ENCODE measurements around the gene KRTAP5-9. TPM values are rescaled to one million over a fixed set of nuclear protein-coding genes. Genes with fewer than 3 reads are reported as not detected.
"Not testable (repeated sequence)": the region's sequence is repeated elsewhere in the genome, so short reads cannot be mapped to it uniquely, and the experiment has no call there.

The KRTAP5-9 gene
- total and polyA plus RNA-seq, 2 of the 8 experiments (the other 6 are each of a cell fraction or from before 2014, with no cell fraction given): 0.11 TPM; not detected in 1

GRCh38 chr11:71585673-71586072, 37.5 kb downstream of the KRTAP5-9 start:
- H2AFZ ChIP-seq (ENCODE audit: low read length); H3K18ac ChIP-seq (ENCODE audit: extremely low read depth, low read length); H3K9me3 ChIP-seq (ENCODE audit: insufficient read depth in 2 of 2, low read depth in 1 of 2, low read length in 1 of 2); H2BK20ac ChIP-seq (ENCODE audit: low read length); H4K5ac ChIP-seq (ENCODE audit: insufficient read length, low read depth, low read length); H3K23ac ChIP-seq (ENCODE audit: insufficient read length); H3K27me3 ChIP-seq (replicated peaks in 1 of 4; ENCODE audit: control insufficient read depth in 3 of 4, extremely low read depth in 1 of 4, insufficient read depth in 3 of 4, low read length in 3 of 4); H3K79me2 ChIP-seq (ENCODE audit: control insufficient read depth in 1 of 2, insufficient read depth in 2 of 2, low read length in 2 of 2); H2BK5ac ChIP-seq (ENCODE audit: low read depth, low read length); H2AK5ac ChIP-seq (ENCODE audit: low read depth, low read length); H3K23me2 ChIP-seq (ENCODE audit: low read depth, low read length); H3K27ac ChIP-seq (ENCODE audit: low read depth, low read length); H3K4ac ChIP-seq (replicated peaks; ENCODE audit: insufficient read length, low read depth, low read length); H3K4me1 ChIP-seq (replicated peaks in 1 of 4; ENCODE audit: control insufficient read depth in 3 of 4, insufficient read depth in 4 of 4, low read length in 3 of 4); H3K79me1 ChIP-seq (ENCODE audit: low read depth, low read length); H3K14ac ChIP-seq (ENCODE audit: insufficient read length); H3K9ac ChIP-seq (replicated peaks in 1 of 4; ENCODE audit: extremely low read depth in 1 of 4, low read depth in 3 of 4, low read length in 3 of 4); H2BK12ac ChIP-seq (ENCODE audit: low read depth, low read length); H3K4me3 ChIP-seq (ENCODE audit: extremely low read depth in 1 of 4, insufficient read depth in 2 of 4, low read depth in 3 of 4, low read length in 4 of 4); POLR2A ChIA-PET (ENCODE audit: partially characterized antibody); H3K4me2 ChIP-seq (ENCODE audit: insufficient read depth in 1 of 2, low read depth in 2 of 2, low read length in 2 of 2); H4K91ac ChIP-seq (replicated peaks; ENCODE audit: insufficient read length, low read length); DNase-seq (ENCODE audit: low read depth in 1 of 2, low spot score in 2 of 2); H3K36me3 ChIP-seq (ENCODE audit: control insufficient read depth in 2 of 4, insufficient read depth in 4 of 4, low read length in 3 of 4); FAIRE-seq; CTCF ChIA-PET (ENCODE audit: partially characterized antibody); H3K56ac ChIP-seq (replicated peaks; ENCODE audit: insufficient read length, low read depth, low read length); H4K20me1 ChIP-seq (replicated peaks in 1 of 2; ENCODE audit: control insufficient read depth in 1 of 2, insufficient read depth in 2 of 2, low read length in 2 of 2); H2BK120ac ChIP-seq (replicated peaks; ENCODE audit: low read depth, low read length); H4K8ac ChIP-seq (ENCODE audit: extremely low read depth, insufficient read depth, low read length); H2BK15ac ChIP-seq (ENCODE audit: low read length): not testable (repeated sequence)
- 80% methylated on average over 5 of the region's 5 CpGs; no CpG with 5 or more reads in 1 of the 2 experiments for WGBS, 2 experiments (ENCODE audit: extremely low coverage in 1 of 2, insufficient coverage in 1 of 2, insufficient read length in 1 of 2, insufficient replicate concordance in 2 of 2, low coverage in 1 of 2, low lambda C conversion rate in 2 of 2, missing lambda C conversion rate in 1 of 2)

DNA sequence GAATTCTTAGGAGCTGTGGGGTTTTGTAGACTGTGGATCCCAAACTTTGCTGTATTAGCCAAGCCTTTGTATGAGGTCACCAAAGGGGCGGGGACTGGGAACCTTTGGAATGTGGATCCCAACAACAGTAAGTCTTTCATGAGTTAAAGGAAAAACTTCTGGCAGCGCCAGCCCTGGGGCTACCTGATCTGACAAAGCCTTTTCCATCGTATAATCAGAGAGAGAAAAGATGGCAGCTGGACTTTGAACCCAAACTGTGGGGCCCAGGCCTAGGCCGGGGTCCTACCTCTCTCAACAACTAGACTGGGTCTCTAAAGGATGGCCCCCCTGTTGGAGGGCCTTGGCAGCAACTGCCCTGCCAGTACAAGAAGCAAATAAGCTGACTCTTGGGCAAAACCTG, 40.1 kb downstream of the KRTAP5-9 start:
- H3K4me1 ChIP-seq (replicated peaks in 1 of 4; ENCODE audit: control insufficient read depth in 3 of 4, insufficient read depth in 4 of 4, low read length in 3 of 4); H3K56ac ChIP-seq (replicated peaks; ENCODE audit: insufficient read length, low read depth, low read length); H3K27ac ChIP-seq (ENCODE audit: low read depth, low read length); H4K5ac ChIP-seq (ENCODE audit: insufficient read length, low read depth, low read length); H3K4me3 ChIP-seq (ENCODE audit: extremely low read depth in 1 of 4, insufficient read depth in 2 of 4, low read depth in 3 of 4, low read length in 4 of 4); H2BK20ac ChIP-seq (ENCODE audit: low read length); H3K18ac ChIP-seq (ENCODE audit: extremely low read depth, low read length); H2BK12ac ChIP-seq (ENCODE audit: low read depth, low read length); H4K91ac ChIP-seq (replicated peaks; ENCODE audit: insufficient read length, low read length); H3K23ac ChIP-seq (ENCODE audit: insufficient read length); POLR2A ChIA-PET (ENCODE audit: partially characterized antibody); H2AK5ac ChIP-seq (ENCODE audit: low read depth, low read length); H2BK15ac ChIP-seq (ENCODE audit: low read length); H3K23me2 ChIP-seq (ENCODE audit: low read depth, low read length); H3K79me1 ChIP-seq (ENCODE audit: low read depth, low read length); H3K27me3 ChIP-seq (replicated peaks in 1 of 4; ENCODE audit: control insufficient read depth in 3 of 4, extremely low read depth in 1 of 4, insufficient read depth in 3 of 4, low read length in 3 of 4); H4K8ac ChIP-seq (ENCODE audit: extremely low read depth, insufficient read depth, low read length); H2BK5ac ChIP-seq (ENCODE audit: low read depth, low read length); H3K36me3 ChIP-seq (ENCODE audit: control insufficient read depth in 2 of 4, insufficient read depth in 4 of 4, low read length in 3 of 4); DNase-seq (ENCODE audit: low read depth in 1 of 2, low spot score in 2 of 2); H3K14ac ChIP-seq (ENCODE audit: insufficient read length); H4K20me1 ChIP-seq (replicated peaks in 1 of 2; ENCODE audit: control insufficient read depth in 1 of 2, insufficient read depth in 2 of 2, low read length in 2 of 2); H3K4ac ChIP-seq (replicated peaks; ENCODE audit: insufficient read length, low read depth, low read length); H2AFZ ChIP-seq (ENCODE audit: low read length); H3K79me2 ChIP-seq (ENCODE audit: control insufficient read depth in 1 of 2, insufficient read depth in 2 of 2, low read length in 2 of 2); H3K9me3 ChIP-seq (ENCODE audit: insufficient read depth in 2 of 2, low read depth in 1 of 2, low read length in 1 of 2); H2BK120ac ChIP-seq (replicated peaks; ENCODE audit: low read depth, low read length); H3K9ac ChIP-seq (replicated peaks in 1 of 4; ENCODE audit: extremely low read depth in 1 of 4, low read depth in 3 of 4, low read length in 3 of 4); FAIRE-seq; H3K4me2 ChIP-seq (ENCODE audit: insufficient read depth in 1 of 2, low read depth in 2 of 2, low read length in 2 of 2): not testable (repeated sequence)
- 64% methylated on average over 4 of the region's 4 CpGs; no CpG with 5 or more reads in 1 of the 2 experiments for WGBS, 2 experiments (ENCODE audit: extremely low coverage in 1 of 2, insufficient coverage in 1 of 2, insufficient read length in 1 of 2, insufficient replicate concordance in 2 of 2, low coverage in 1 of 2, low lambda C conversion rate in 2 of 2, missing lambda C conversion rate in 1 of 2)
- CTCF ChIA-PET (ENCODE audit: partially characterized antibody): interaction anchor here (1.5 to 1.6 kb wide), 2 partner anchors 8 to 12 kb away, joined by 4 to 6 read pairs; no protein-coding TSS in a partner anchor

Measured in H1 (cell line).